ENCODE results near the gene ELOB.

GRCh38 chr16:2825906-2826305 is 48.8 kb upstream of the ELOB start:
- TF ChIP-seq POLR2A (IDR thresholded peaks at IDR 0.05; ENCODE audit: low read depth, low read length), result no peak
- no peak for TF ChIP-seq TAF1 (IDR thresholded peaks at IDR 0.05; ENCODE audit: low read depth, low read length)

Measured in GM12891 (cell line).